ENCODE measurements around the gene TUBB1. TPM values are rescaled to one million over a fixed set of nuclear protein-coding genes. Genes with fewer than 3 reads are reported as not detected.
A peak's percentile ranks its signal among the peaks of the same experiment; 100 is the strongest.
"Not testable (repeated sequence)": the region's sequence is repeated elsewhere in the genome, so short reads cannot be mapped to it uniquely, and the experiment has no call there.

Gene TUBB1
- total and polyA plus RNA-seq, 4 donors, result 0.64 to 6.8 (median 3.7) TPM

- H3K4me3 ChIP-seq, result no peak overlapping the region
- H3K4me1 ChIP-seq (ENCODE audit: control insufficient read depth in 5 of 5, insufficient read depth in 5 of 5, low read length in 5 of 5), result peaks cover 0 to 14% (median 11%) of the 10 kb centered on the region in 5 donors
- no peak for TF ChIP-seq CTCF (IDR thresholded peaks at IDR 0.05; ENCODE audit: control extremely low read depth, extremely low read depth)
- no peak for ATAC-seq (ENCODE audit: insufficient read depth, low FRiP score)
- no peak overlapping the region for H3K9ac ChIP-seq (ENCODE audit: insufficient read depth in 1 of 2, low read length in 2 of 2)
- H3K9me3 ChIP-seq (ENCODE audit: control insufficient read depth in 4 of 4, insufficient read depth in 3 of 4, low read length in 3 of 4), result no peaks in the 10 kb centered on the region
- H3K36me3 ChIP-seq (ENCODE audit: control insufficient read depth in 4 of 4, insufficient read depth in 4 of 4, low read length in 4 of 4), result peaks cover 10 to 15% (median 11%) of the 10 kb centered on the region in 4 donors
- DNase-seq, result no peak
- H3K27me3 ChIP-seq (ENCODE audit: control insufficient read depth in 3 of 3, insufficient read depth in 3 of 3, low read length in 2 of 3), result no peaks in the 10 kb centered on the region
- H3K27ac ChIP-seq (ENCODE audit: low read depth in 1 of 2, low read length in 1 of 2), result no peak overlapping the region
- WGBS, 2 donors, result 86 to 94% methylated on average over 5 of the region's 5 CpGs
Observed at GRCh38 chr20:59040667-59041066, 21.4 kb downstream of the TUBB1 start.

GRCh38 chr20:59041487-59041886 lies 22.3 kb downstream of the TUBB1 start:
- not testable (repeated sequence) for H3K9me3 ChIP-seq (ENCODE audit: control insufficient read depth in 4 of 4, insufficient read depth in 3 of 4, low read length in 3 of 4); H3K9ac ChIP-seq (ENCODE audit: insufficient read depth in 1 of 2, low read length in 2 of 2); DNase-seq; ATAC-seq (ENCODE audit: insufficient read depth, low FRiP score); H3K27ac ChIP-seq (ENCODE audit: low read depth in 1 of 2, low read length in 1 of 2); H3K4me3 ChIP-seq; H3K36me3 ChIP-seq (ENCODE audit: control insufficient read depth in 4 of 4, insufficient read depth in 4 of 4, low read length in 4 of 4); H3K27me3 ChIP-seq (ENCODE audit: control insufficient read depth in 3 of 3, insufficient read depth in 3 of 3, low read length in 2 of 3)
- peaks cover 0 to 14% (median 11%) of the 10 kb centered on the region in 5 donors for H3K4me1 ChIP-seq (ENCODE audit: control insufficient read depth in 5 of 5, insufficient read depth in 5 of 5, low read length in 5 of 5)
- 93 to 98% methylated on average over 16 of the region's 16 CpGs for WGBS, 2 donors

DNA sequence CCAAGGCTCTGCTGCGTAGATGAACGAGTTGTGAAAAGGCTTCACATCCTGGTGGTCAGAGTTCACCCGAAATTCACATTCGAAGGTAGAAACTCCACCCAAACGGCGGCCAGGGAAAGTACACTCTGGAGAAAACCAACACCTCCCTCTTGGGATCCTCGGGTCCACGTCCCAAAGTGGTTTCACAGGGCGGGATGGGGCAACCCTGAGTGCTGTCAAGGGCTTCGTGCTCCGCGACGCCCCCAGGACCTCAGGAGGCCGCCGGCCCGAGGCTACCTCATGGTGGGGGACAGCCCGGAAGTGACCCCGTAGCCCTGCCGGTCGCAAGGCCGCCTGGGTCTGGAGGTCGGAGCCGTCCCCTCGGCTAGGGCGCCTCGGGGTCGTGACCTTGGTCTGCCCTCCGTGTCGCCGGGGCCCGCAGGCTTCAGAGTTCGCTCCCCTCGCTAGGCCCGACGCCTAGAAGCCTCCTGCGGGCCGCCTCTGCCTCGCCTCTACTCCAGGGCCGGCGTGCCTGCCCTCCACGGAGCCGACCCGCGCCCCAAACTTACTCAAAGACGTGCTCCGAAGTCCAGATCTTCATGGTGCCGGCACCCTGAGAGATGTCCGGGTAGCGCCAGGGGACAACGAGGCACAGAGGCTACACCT lies 23.0 kb downstream of the TUBB1 start, which contains the start of gene PRELID3B:
Gene PRELID3B (minus strand): TSS at position 636 of the 645 bp plus-strand sequence. CDS start 56 bp downstream, at position 580.
- H3K9ac ChIP-seq (ENCODE audit: insufficient read depth in 1 of 2, low read length in 2 of 2), result peak within 1 kb of the TSS; percentile 50 to 56
- peak; percentile 35 for ATAC-seq (ENCODE audit: insufficient read depth, low FRiP score)
- peaks cover 0 to 7% (median 4%) of the 10 kb centered on the region in 4 donors for H3K36me3 ChIP-seq (ENCODE audit: control insufficient read depth in 4 of 4, insufficient read depth in 4 of 4, low read length in 4 of 4)

More for the DNA sequence above, 23.0 kb downstream of the TUBB1 start, which contains the start of gene PRELID3B:
- 2% methylated on average over 50 of the region's 50 CpGs for WGBS, 2 donors
- Histone ChIP-seq H3K27me3 (ENCODE audit: control insufficient read depth in 3 of 3, insufficient read depth in 3 of 3, low read length in 2 of 3) (no peaks in the 10 kb centered on the region), H3K4me1 (ENCODE audit: control insufficient read depth in 5 of 5, insufficient read depth in 5 of 5, low read length in 5 of 5) (peaks cover 0 to 14% (median 11%) of the 10 kb centered on the region in 5 donors), H3K9me3 (ENCODE audit: control insufficient read depth in 4 of 4, insufficient read depth in 3 of 4, low read length in 3 of 4) (no peaks in the 10 kb centered on the region), H3K27ac (ENCODE audit: low read depth in 1 of 2, low read length in 1 of 2) (peak within 1 kb of the TSS; percentile 71 to 88), H3K4me3 (peak within 1 kb of the TSS; percentile 85)
- DNase-seq, result peak; percentile 19 to 27 (median 19)
- no peak for TF ChIP-seq CTCF (IDR thresholded peaks at IDR 0.05; ENCODE audit: control extremely low read depth, extremely low read depth)
